GM13976 (cell line): Measurements from ENCODE around the gene TMBIM1.
A peak's percentile ranks its signal among the peaks of the same experiment; 100 is the strongest.

Experiments used
- DNase-seq: peaks from one replicate; pipeline ENCODE4 v3.0.0; 2012; ENCODE audit warnings: low spot score
- CTCF ChIP-seq: IDR thresholded peaks from 2 replicates; pipeline ENCODE4 v1.5.1; 2012; ENCODE audit warnings: borderline replicate concordance, mild to moderate bottlenecking; ENCODE audit not compliant: insufficient read depth; ENCODE audit errors: extremely low read depth, missing control alignments, control extremely low read depth
- in situ Hi-C: fragments of 300-500 bp; cut with MboI; formaldehyde crosslinking; loops from one replicate; pipeline ENCODE4 v1.12.0; 2022; ENCODE audit warnings: low sequenced_read_pairs, mixed read lengths, inconsistent platforms; ENCODE audit not compliant: unreplicated experiment

Gene TMBIM1

GRCh38 chr2:218260742-218261422 is 31.4 kb downstream of the TMBIM1 start, which contains the start of gene GPBAR1:
GPBAR1 (plus strand) TSS chr2:218261015; CDS start chr2:218262725, 1,710 bp downstream.
- TF ChIP-seq CTCF = no peak
- DNase-seq = no peak

GRCh38 chr2:218260166-218260565 is 32.1 kb downstream of the TMBIM1 start:
- DNase-seq = no peak
- in situ Hi-C loops = no loop called here
- no peak for TF ChIP-seq CTCF

More at GRCh38 chr2:218260742-218261422, 31.4 kb downstream of the TMBIM1 start, which contains the start of gene GPBAR1:
- in situ Hi-C loops = no loop called here

- no peak for DNase-seq
- TF ChIP-seq CTCF = no peak
- in situ Hi-C loops = no loop called here
Measured at GRCh38 chr2:218259099-218259961, 33.0 kb downstream of the TMBIM1 start.

- TF ChIP-seq CTCF = peak; percentile 55
- in situ Hi-C loops = no loop called here
- peak; percentile 80 for DNase-seq
Measured at GRCh38 chr2:218257390-218257981, 34.8 kb downstream of the TMBIM1 start.

GRCh38 chr2:218256612-218257350 is 35.5 kb downstream of the TMBIM1 start:
- in situ Hi-C loops = no loop called here
- DNase-seq = no peak
- no peak for TF ChIP-seq CTCF

- in situ Hi-C loops = no loop called here
- TF ChIP-seq CTCF = no peak
- no peak for DNase-seq
Measured at GRCh38 chr2:218255446-218255845, 36.9 kb downstream of the TMBIM1 start.
